ENCODE measurements around the gene BPIFB3.

Gene BPIFB3

GRCh38 chr20:33022694-33023438 lies 30.8 kb upstream of the BPIFB3 start:
- H3K36me3 ChIP-seq (ENCODE audit: insufficient read depth, insufficient read length, low read length) = no peaks in the 10 kb centered on the region
- no peak for DNase-seq (ENCODE audit: low read depth, low spot score)
- H3K9ac ChIP-seq (ENCODE audit: insufficient read length, low read depth) = no peak overlapping the region
- TF ChIP-seq YY1 (IDR thresholded peaks at IDR 0.05; ENCODE audit: insufficient read depth, insufficient read length) (no peak), SUZ12 (IDR thresholded peaks at IDR 0.05; ENCODE audit: extremely low read depth, insufficient read depth, insufficient read length) (no peak), ZNF274 (IDR thresholded peaks at IDR 0.05; ENCODE audit: low read depth, low read length) (no peak)
- H3K4me1 ChIP-seq (ENCODE audit: insufficient read depth, insufficient read length) = no peaks in the 10 kb centered on the region
- H3K9me3 ChIP-seq (ENCODE audit: insufficient read depth, low read length) = no peaks in the 10 kb centered on the region
- peaks cover 1% of the 10 kb centered on the region for H3K27me3 ChIP-seq (ENCODE audit: insufficient read depth, insufficient read length)
- no peak overlapping the region for H3K4me3 ChIP-seq (ENCODE audit: insufficient read length, low read depth)

DNA sequence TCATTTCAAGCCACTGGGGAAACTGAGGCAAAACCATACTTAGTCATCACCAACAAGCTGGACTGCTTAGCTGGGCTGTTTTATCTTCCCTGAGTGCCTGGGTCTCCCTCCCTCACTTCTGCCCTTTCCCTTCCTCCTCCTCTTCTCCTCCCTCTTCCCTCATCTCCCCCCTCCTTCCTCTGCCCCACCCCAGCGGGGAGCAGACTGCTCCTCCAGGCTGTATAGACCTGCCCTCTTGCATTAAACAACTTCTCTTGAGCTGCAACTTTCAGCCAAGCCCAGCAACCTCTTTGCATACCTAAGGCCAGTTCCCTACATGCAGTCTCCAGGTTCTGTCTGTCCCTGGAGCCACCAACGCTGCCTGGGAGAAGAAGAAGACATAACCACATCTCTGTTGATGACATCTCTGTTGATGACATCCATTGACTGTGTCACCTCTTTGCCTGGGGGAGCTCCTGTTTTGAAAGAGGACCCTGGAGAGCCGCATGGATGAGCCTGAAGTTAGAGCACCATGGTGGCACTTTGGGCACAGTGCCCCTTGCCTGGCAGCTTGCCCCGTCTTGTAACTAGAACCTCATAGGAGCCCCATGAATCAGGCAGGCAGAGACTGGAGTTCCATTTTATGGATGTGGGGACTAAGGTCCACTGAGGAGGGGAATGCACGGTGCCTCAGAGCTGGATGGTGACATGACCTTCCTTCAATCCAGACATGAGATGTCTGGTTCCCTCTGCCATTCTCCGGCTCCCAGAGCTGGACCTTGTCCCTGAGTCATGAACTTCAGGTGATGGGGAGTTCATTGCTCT lies 30.1 kb upstream of the BPIFB3 start:
- no peaks in the 10 kb centered on the region for H3K4me1 ChIP-seq (ENCODE audit: insufficient read depth, insufficient read length)
- H3K9ac ChIP-seq (ENCODE audit: insufficient read length, low read depth) = no peak overlapping the region
- no peak for TF ChIP-seq YY1 (IDR thresholded peaks at IDR 0.05; ENCODE audit: insufficient read depth, insufficient read length)
- no peak for TF ChIP-seq SUZ12 (IDR thresholded peaks at IDR 0.05; ENCODE audit: extremely low read depth, insufficient read depth, insufficient read length)
- no peak for TF ChIP-seq ZNF274 (IDR thresholded peaks at IDR 0.05; ENCODE audit: low read depth, low read length)
- no peak overlapping the region for H3K4me3 ChIP-seq (ENCODE audit: insufficient read length, low read depth)
- H3K9me3 ChIP-seq (ENCODE audit: insufficient read depth, low read length) = no peaks in the 10 kb centered on the region
- H3K36me3 ChIP-seq (ENCODE audit: insufficient read depth, insufficient read length, low read length) = no peaks in the 10 kb centered on the region
- no peak for DNase-seq (ENCODE audit: low read depth, low spot score)
- no peaks in the 10 kb centered on the region for H3K27me3 ChIP-seq (ENCODE audit: insufficient read depth, insufficient read length)

DNA sequence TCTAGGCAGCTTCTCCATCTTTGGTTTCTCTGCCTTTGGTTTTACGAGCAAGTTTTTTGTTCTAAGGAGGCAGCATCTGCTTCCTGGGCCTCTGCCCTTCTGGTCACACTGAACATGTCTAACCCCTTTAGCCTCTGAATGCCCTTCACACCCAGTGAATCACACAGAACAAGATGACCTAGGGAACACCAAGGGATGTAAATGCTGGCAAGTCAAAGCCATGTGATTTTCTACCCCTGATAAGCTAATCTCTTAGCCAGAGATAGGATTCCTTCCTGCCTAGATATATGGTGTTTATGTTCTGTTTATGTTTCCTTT lies 29.5 kb upstream of the BPIFB3 start:
- DNase-seq (ENCODE audit: low read depth, low spot score) = no peak
- Histone ChIP-seq H3K9me3 (ENCODE audit: insufficient read depth, low read length) (no peaks in the 10 kb centered on the region), H3K4me3 (ENCODE audit: insufficient read length, low read depth) (no peak overlapping the region), H3K36me3 (ENCODE audit: insufficient read depth, insufficient read length, low read length) (no peaks in the 10 kb centered on the region), H3K4me1 (ENCODE audit: insufficient read depth, insufficient read length) (no peaks in the 10 kb centered on the region), H3K9ac (ENCODE audit: insufficient read length, low read depth) (no peak overlapping the region), H3K27me3 (ENCODE audit: insufficient read depth, insufficient read length) (no peaks in the 10 kb centered on the region)
- TF ChIP-seq YY1 (IDR thresholded peaks at IDR 0.05; ENCODE audit: insufficient read depth, insufficient read length) = no peak
- TF ChIP-seq SUZ12 (IDR thresholded peaks at IDR 0.05; ENCODE audit: extremely low read depth, insufficient read depth, insufficient read length) = no peak
- no peak for TF ChIP-seq ZNF274 (IDR thresholded peaks at IDR 0.05; ENCODE audit: low read depth, low read length)

DNA sequence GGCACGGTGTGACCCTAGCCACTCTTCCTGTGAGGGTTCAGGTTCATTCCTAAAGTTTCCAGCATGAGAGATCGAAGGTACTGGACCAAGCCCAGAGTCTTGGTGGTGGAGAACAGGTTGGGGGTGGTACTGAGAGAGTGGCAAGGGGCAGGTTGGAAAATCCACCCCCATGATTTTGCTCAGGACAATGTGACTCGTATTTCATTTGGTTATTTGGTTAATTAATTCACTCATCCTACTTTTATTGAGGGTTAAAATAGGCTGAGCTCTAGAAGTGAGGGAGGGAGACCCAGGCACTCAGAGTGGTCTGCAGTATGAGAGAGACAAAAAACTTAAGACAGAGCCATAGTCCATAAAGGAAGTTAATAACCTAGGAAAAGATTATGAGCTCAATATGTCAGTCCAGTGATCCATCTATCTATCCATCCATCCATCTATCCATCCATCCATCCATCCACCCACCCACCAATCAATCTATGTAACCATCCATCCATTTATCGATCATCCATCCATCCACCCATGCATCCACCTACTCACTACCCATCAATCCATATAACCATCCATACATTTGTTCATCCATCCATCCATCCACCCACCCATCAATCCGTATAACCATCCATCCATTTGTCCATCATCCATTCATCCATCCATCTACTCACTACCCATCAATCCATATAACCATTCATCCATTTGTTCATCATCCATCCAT lies 28.9 kb upstream of the BPIFB3 start:
- Histone ChIP-seq H3K4me3 (ENCODE audit: insufficient read length, low read depth) (no peak overlapping the region), H3K27me3 (ENCODE audit: insufficient read depth, insufficient read length) (no peaks in the 10 kb centered on the region), H3K9ac (ENCODE audit: insufficient read length, low read depth) (no peak overlapping the region), H3K9me3 (ENCODE audit: insufficient read depth, low read length) (no peaks in the 10 kb centered on the region), H3K36me3 (ENCODE audit: insufficient read depth, insufficient read length, low read length) (no peaks in the 10 kb centered on the region), H3K4me1 (ENCODE audit: insufficient read depth, insufficient read length) (no peaks in the 10 kb centered on the region)
- no peak for DNase-seq (ENCODE audit: low read depth, low spot score)
- TF ChIP-seq ZNF274 (IDR thresholded peaks at IDR 0.05; ENCODE audit: low read depth, low read length) = no peak
- no peak for TF ChIP-seq SUZ12 (IDR thresholded peaks at IDR 0.05; ENCODE audit: extremely low read depth, insufficient read depth, insufficient read length)
- TF ChIP-seq YY1 (IDR thresholded peaks at IDR 0.05; ENCODE audit: insufficient read depth, insufficient read length) = no peak

- Histone ChIP-seq H3K27me3 (ENCODE audit: insufficient read depth, insufficient read length) (no peaks in the 10 kb centered on the region), H3K4me1 (ENCODE audit: insufficient read depth, insufficient read length) (no peaks in the 10 kb centered on the region), H3K36me3 (ENCODE audit: insufficient read depth, insufficient read length, low read length) (no peaks in the 10 kb centered on the region), H3K9me3 (ENCODE audit: insufficient read depth, low read length) (no peaks in the 10 kb centered on the region), H3K9ac (ENCODE audit: insufficient read length, low read depth) (no peak overlapping the region), H3K4me3 (ENCODE audit: insufficient read length, low read depth) (no peak overlapping the region)
- DNase-seq (ENCODE audit: low read depth, low spot score) = no peak
- TF ChIP-seq ZNF274 (IDR thresholded peaks at IDR 0.05; ENCODE audit: low read depth, low read length) (no peak), YY1 (IDR thresholded peaks at IDR 0.05; ENCODE audit: insufficient read depth, insufficient read length) (no peak), SUZ12 (IDR thresholded peaks at IDR 0.05; ENCODE audit: extremely low read depth, insufficient read depth, insufficient read length) (no peak)
Observed at GRCh38 chr20:33025318-33025876, 28.3 kb upstream of the BPIFB3 start.

DNA sequence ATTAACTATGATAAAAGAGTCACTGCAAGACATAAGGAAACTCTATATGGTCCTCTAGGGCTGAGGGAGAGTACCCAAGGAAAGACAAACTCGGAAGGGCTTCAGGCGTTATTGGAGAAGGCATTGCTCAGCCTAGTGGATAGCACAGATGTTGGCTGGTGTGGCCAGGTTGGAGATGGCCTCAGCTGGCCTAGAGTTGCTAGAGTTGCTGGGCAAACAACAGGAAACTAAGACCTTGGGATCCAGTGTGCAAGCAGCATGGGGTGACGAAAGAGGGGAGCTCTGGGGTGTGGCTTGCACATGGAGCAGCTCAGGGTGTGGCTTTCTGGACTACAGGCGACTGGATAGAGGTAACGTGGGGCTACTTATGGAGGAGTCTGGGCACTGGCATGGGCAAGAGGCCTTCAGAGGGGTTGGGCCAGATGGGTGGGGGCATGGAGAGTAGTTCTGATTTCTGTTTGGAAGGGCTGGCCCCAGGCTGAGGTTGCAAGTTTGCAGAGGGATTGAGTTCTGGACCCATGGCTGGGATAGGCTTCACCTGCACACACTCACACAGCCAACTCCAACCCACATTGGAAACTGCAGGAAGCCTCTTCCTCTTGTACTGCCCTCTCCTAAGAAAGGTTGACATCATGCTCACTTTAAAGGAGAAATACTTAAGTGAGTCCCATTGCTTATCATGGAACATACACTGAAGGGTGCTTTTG lies 27.5 kb upstream of the BPIFB3 start:
- Histone ChIP-seq H3K27me3 (ENCODE audit: insufficient read depth, insufficient read length) (no peaks in the 10 kb centered on the region), H3K36me3 (ENCODE audit: insufficient read depth, insufficient read length, low read length) (no peaks in the 10 kb centered on the region), H3K9me3 (ENCODE audit: insufficient read depth, low read length) (no peaks in the 10 kb centered on the region), H3K9ac (ENCODE audit: insufficient read length, low read depth) (no peak overlapping the region), H3K4me3 (ENCODE audit: insufficient read length, low read depth) (no peak overlapping the region), H3K4me1 (ENCODE audit: insufficient read depth, insufficient read length) (no peaks in the 10 kb centered on the region)
- DNase-seq (ENCODE audit: low read depth, low spot score) = no peak
- TF ChIP-seq ZNF274 (IDR thresholded peaks at IDR 0.05; ENCODE audit: low read depth, low read length) = no peak
- no peak for TF ChIP-seq SUZ12 (IDR thresholded peaks at IDR 0.05; ENCODE audit: extremely low read depth, insufficient read depth, insufficient read length)
- TF ChIP-seq YY1 (IDR thresholded peaks at IDR 0.05; ENCODE audit: insufficient read depth, insufficient read length) = no peak

All from NT2/D1 (cell line).